ENCODE results near the gene TREH. TPM values are rescaled to one million over a fixed set of nuclear protein-coding genes. Genes with fewer than 3 reads are reported as not detected.

TREH gene
- total RNA-seq, 2 donors from 2014 or later, result not detected

DNA sequence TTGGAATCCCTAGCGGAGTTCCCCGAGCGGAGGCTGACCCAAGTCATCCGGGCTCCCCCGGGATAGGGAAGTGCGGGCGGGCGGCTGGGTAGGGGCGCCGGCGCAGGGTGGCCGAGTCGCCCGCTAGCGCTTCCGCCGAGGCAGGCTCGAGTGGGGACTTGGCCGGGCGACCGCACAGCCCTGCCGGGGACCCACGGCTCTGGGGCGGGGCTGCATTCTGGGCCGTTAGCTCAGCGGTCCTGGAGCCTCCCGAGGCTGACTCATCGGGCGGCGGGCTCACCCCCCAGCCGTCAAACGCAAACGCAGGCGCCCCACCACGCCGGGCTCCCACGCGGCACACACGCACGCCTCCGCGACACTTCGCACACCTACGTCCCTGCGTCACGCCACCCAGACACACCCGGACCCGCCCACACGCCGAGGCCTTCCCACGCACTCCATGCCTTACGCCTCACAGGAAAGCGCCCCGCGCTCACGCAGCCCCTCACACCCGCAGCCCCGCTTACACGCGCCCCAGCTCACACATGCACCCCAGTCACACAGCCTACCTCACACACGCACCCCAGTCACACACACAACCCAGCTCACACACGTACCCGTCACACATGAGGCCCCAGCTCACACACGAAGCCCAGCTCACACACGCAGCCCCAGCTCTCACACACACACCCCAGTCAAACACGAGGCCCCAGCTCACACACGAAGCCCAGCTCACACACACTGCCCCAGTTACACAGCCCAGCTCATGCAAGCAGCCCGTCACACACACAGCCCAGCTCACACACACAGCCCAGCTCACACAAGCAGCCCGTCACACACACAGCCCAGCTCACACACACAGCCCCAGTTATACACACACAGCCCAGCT is 70.9 kb downstream of the TREH start:
- intact Hi-C loops (cut with DNase I), result loop anchor here in 1 of 2 donors (5.0 kb wide), 1 partner anchor 49 kb away; no protein-coding TSS in a partner anchor
- DNase-seq, result peak; percentile 89
- ATAC-seq, result peak; percentile 61 to 72

DNA sequence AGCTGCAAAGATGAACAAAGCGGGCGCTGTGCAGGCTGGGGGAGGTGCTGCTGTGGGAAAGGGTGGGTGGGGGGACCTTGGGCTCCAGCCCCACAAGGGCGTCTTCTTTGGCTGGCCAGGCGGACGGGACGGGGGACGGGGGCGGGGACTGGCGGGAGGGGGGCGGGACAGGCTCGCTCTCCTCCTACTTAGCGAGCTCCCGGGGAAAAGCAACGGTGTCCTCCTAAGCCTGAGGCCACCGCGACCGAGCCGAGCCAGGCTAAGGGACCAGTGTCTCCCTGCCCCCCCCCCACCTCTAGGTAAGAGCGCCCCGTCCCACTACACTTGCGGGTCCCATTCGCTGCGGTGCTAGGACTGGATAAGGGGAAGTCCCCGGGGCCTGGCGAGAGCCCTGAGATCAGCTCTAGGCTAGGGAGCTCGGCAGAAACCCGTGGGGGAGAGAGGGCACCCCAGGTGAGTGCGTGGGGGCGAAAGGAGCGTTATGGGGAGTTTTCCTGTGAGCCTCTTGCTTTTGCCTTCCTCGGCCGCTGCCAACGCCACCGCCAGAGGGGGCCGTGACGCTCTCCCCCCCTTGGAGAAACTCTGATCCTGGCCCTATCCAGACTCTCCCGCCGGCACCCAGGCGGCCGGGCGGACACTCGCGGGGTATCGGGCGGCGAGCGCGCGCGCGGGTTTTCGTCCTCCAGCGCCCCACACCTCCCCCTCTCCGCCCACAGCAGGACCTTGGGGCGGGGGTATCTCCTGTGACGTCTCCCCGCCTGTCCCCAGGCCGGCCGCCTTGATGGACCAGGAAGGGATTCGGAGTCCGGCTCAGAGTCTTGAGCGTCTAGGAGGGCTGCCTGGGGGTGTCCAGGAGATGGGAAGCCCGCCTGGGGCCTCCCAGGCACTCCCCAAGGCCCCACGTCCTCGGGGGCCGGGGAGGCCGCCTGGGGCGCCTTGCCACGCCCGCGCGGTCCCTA is 71.8 kb downstream of the TREH start, which contains the start of gene PHLDB1:
Gene PHLDB1 (plus strand): TSS at position 215 of the 959 bp plus-strand sequence. CDS start 6,222 bp downstream, outside the sequence.
- peak; percentile 78 for DNase-seq
- ATAC-seq, result peak; percentile 35 to 46
- intact Hi-C loops (cut with DNase I), result loop anchor here in 1 of 2 donors (5.0 kb wide), 1 partner anchor 50 kb away; no protein-coding TSS in a partner anchor

Small RNA genes lying within 50 kb of the gene (microRNA-seq; reads per million reads assigned to microRNA genes)
- gene MIR6716, result 0.40 to 2.5 reads per million in 2 donors

Other genes with a start within 250 kb of the TREH start
- gene KMT2A, start 243.2 kb downstream of the TREH start, total RNA-seq, result 10 to 100 TPM; 23.7 to 25.2 TPM
- 1 to 10 TPM in 1 of 2 donors, not detected in 1; 1.2 TPM for gene TTC36, start 152.2 kb downstream of the TREH start, total RNA-seq
- gene TMEM25, start 148.5 kb downstream of the TREH start, total RNA-seq, result 10 to 100 TPM in 1 of 2 donors, 1 to 10 TPM in 1; 8.8 to 10.1 TPM
- 10 to 100 TPM; 13.4 to 18.8 TPM for gene IFT46, start 113.7 kb downstream of the TREH start, total RNA-seq
- 100 to 1,000 TPM in 1 of 2 donors, 10 to 100 TPM in 1; 98.2 to 129 TPM for gene ARCN1, start 107.2 kb downstream of the TREH start, total RNA-seq
- 100 to 1,000 TPM; 108 to 159 TPM for gene PHLDB1, start 72.0 kb downstream of the TREH start, total RNA-seq
- gene DDX6, start 111.5 kb upstream of the TREH start, total RNA-seq, result 100 to 1,000 TPM; 109 to 115 TPM
- gene CXCR5, start 204.2 kb upstream of the TREH start, total RNA-seq, result not detected
- gene BCL9L, start 246.3 kb upstream of the TREH start, total RNA-seq, result 10 to 100 TPM; 39.8 to 41.3 TPM

Data from left cardiac atrium (tissue), 4 donors.